HPDE6-E6E7 (cell line): ENCODE results near the gene SPSB3.

Experiments used
- DNase-seq: peaks from one replicate; pipeline ENCODE4 v3.0.0; 2011; ENCODE audit warnings: missing footprints; ENCODE audit errors: extremely low spot score

The SPSB3 gene

DNA sequence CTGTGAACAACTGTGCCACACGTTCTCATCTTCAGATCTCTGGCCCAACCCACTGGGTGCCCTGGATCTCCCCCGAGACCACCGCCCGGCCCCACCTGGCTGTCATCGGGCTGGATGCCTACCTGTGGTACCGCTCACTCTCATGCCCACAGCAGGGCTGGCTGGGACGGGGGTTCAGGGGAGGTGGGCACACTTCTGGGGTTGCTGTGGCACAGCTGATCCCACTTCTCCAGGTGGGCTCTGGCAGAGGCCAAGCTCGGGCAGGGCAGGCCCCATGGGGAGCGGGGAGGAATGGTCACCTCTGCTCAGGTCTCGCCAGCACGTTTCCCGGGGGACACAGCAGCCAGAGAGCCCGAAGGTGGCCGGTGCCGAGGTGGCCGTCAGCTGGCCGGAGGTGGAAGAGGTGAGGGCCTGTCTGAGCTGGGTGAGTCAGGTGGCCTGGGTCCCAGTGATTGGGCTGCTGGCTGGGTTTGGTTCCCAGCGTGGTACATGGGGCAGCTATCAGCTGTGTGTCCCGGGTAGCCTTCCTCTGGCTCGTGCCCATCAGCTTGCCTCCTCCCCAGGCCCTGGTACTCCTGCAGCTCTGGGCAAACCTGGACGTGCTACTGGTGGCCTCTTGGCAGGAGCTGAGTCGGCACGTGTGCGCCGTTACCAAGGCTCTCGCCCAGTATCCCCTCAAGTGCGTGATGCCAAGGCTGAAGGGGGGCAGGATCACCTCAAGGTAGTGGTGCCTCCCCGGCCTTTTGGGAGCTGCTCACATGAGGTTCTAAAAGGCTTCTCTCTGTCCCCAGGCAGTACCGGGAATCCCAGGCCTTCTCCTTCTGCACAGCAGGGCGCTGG, 7.1 kb downstream of the SPSB3 start:
- no peak for DNase-seq

DNA sequence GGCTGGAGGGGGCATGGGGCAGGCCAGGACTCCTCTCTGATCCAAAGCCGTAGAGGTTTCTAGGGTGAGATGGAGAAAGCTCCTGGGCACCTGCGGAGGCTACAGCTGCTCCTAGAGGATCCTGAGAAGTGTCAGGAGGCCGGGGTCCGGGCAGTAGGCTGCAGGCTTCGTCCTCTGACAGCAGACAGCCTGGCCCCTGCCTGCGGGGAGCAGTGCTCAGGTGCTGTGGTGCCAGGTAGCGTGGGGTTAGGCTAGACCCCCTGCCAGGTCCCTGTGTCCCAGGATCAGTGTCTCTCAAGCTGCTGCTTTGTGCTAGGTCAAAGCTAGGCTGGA, 8.0 kb downstream of the SPSB3 start:
- DNase-seq, result no peak

DNA sequence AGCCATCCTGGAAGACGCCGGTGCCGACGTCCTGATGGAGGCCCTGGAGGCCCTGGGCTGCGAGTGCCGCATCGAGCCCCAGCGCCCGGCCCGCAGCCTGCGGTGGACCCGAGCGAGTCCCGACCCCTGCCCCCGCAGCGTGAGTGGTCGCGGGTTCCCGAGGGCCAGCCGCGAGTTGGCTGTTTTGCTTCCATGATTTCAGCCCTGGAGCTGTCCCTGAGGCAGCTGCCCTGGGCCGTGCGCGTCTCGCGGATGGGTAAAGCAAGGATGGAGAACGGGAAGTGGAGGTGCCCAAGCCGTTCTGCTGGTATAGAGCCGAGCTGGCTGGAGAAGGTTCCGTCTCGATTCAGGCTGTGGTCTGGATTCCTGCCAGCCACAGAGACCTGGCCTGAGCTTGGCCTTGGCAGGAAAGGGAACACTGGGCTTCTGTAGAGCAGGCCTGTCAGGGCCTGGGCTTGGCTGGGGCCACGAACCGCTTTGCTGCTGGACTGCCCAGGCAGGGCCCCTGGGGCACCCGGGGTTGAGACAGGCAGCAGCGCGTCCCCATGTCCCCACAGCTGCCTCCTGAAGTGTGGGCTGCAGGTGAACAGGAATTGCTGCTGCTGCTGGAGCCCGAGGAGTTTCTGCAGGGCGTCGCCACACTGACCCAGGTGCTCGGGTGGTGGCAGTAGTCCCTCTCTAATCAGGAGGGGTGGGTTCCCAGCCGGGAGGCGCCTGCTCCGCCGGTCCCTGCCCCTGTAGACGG, 8.5 kb downstream of the SPSB3 start:
- no peak for DNase-seq

DNA sequence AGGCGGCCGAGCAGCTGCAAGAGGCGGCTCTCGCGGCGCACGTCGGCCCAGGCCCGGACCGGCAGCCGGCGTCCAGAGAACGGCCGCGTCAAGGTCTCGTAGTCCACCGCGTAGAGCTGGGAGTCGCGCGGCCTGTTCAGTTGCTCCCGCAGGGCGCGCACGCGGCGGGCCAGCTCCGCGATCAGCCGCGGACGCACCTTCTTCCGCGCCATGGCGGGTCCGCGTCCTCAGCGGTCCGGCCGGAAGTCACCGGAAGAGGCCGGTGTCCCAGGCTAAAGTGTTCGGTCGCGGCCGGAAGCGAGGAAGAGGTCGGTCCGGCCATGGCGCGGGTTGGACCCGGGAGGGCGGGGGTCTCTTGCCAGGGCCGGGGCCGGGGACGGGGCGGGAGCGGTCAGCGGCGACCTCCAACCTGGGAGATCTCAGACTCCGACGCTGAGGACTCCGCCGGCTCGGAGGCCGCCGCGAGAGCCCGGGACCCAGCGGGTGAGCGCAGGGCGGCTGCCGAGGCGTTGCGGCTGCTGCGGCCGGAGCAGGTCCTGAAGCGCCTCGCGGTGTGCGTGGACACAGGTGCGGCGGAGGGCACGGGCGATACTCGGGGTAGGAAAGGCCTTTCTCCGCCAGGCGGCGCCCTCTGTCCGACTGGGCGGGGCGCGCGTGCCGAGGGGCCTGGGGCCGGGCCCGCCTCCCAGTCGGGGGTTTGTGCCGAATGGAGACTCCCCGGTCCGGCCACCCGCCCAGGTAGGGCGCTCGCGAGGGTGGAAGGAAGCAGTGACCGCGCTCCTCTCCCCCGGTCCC, 9.3 kb downstream of the SPSB3 start, which contains the start of gene MRPS34:
Gene MRPS34 (minus strand): TSS at position 227 of the 795 bp plus-strand sequence. CDS start 15 bp downstream, at position 212.
- no peak for DNase-seq

DNA sequence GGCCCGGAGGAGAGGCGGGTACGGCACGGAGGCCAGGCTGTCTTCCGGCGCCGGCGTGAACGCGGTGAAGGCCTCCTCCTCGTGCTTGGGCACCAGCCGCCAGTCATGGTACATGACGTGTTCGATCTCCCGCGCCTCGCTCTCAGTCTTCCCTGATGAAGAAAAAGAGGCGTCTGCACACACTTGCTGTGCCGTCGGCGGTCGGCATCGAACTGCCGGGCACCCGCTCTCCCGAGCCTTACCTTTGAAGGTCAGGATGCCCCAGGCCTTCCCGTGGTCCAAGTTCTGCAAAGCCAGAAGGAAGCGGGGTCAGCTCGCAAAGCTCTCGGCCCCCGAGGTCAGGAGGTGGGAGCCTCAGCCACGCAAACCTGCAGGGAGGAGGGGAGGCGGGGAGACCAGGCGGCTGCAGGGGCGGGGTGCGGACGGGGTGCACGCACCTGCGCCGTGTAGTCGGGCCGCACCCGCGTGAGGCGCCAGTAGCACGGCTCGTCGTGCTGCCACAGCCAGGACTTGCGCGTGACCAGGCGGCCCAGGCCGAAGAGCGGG, 9.9 kb downstream of the SPSB3 start, which contains the start of gene EME2:
Gene EME2 (plus strand): TSS at position 449 of the 546 bp plus-strand sequence. CDS start 418 bp downstream, outside the sequence.
- DNase-seq, result no peak

DNA sequence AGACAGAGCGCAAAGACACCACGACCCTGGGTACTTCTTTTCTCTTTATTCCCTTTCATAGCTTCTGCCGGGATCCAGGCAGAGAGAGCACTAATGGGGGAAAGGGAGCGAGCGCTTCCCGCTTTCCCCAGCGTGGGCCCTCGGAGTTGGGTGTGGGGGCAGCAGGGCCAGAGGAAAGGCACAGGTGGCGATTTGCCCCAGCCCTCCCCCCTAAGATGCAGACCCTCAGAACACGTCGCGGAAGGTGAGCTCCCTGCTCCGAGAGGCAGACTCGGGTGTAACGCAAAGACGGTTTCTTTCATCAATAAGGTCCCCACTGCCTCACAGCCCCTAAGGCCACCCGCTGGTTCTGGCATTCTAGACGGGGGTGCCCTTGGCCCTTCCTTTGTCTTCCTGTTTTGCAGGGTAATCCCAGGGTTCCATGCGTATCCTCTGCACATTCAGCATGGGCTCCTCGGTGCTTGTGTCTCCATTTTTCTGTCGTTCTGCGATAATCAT, 10.5 kb downstream of the SPSB3 start:
- DNase-seq, result no peak

DNA sequence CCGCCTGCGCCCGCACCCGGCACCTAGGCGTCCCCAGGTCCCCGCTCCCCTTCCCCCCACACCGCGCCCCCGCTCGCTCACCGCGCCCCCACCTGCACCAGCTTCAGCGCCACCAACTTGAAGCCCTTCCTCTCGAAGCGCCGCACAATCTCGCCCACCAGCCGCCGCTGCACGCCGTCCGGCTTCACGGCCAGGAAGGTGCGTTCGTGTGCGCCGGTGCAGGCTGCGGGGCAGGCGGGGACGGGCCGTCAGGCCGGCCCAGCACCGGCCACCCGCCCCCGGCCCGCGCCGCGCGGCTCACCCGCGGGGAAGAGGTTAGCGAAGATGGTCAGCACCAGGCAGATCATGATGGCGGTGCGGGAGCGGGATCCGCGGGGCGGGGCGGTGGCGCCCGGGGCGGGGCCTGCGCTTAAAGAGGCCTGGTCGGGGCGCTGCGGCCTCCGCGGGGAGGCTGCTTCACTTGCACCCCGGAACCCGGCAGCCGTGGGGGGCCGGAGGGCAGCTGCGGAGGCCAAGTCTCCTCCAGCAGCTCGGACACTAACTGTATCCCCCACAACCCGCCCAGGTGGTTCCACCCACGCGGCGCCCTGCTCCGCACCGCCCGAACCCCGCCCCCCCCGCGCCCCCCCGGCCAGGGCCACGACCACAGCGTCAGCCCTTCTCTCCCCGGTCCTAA, 11.0 kb downstream of the SPSB3 start, which contains the start of gene NME3:
Gene NME3 (minus strand): TSS at position 356 of the 676 bp plus-strand sequence. CDS start 9 bp downstream, at position 347.
- DNase-seq, result peak; percentile 66

DNA sequence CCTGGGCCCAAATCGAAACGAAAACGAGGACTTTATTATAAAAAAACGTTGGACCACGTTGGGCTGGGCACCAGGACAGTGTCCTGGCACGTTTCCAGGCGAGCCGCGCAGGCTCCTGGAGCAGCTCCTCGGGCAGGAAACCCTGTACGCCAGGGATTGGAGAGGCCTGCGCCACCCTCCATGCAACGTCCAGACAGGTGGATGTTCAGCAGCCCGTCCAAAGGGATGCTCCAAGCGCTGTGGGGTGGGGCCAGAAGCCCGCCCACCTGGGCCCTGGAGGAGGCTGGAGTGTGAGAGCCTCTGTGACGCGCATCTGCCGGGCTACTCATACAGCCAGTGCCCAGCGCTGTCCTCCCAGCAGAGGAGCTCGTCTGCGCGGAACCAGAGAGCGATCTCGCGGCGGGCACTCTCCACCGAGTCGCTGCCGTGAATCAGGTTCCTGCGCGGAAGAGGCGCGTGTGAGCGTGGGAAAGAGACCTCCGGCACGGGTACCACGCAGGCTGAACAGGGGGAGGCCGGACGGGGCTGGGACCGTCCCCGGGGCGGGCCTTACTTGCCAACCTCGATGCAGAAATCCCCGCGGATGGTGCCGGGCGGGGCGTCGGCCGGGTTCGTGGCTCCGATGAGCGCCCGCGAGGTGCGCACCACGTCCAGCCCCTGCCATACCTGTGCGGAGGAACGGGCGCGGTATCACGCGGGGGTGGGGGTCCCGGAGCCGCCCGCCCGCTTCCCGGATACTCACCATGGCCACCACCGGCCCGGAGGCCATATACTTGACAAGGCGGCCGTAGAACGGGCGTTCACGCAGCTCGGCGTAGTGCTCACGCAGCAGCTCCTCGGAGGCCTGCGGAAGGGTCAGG, 11.8 kb downstream of the SPSB3 start:
- peak; percentile 60 for DNase-seq

DNA sequence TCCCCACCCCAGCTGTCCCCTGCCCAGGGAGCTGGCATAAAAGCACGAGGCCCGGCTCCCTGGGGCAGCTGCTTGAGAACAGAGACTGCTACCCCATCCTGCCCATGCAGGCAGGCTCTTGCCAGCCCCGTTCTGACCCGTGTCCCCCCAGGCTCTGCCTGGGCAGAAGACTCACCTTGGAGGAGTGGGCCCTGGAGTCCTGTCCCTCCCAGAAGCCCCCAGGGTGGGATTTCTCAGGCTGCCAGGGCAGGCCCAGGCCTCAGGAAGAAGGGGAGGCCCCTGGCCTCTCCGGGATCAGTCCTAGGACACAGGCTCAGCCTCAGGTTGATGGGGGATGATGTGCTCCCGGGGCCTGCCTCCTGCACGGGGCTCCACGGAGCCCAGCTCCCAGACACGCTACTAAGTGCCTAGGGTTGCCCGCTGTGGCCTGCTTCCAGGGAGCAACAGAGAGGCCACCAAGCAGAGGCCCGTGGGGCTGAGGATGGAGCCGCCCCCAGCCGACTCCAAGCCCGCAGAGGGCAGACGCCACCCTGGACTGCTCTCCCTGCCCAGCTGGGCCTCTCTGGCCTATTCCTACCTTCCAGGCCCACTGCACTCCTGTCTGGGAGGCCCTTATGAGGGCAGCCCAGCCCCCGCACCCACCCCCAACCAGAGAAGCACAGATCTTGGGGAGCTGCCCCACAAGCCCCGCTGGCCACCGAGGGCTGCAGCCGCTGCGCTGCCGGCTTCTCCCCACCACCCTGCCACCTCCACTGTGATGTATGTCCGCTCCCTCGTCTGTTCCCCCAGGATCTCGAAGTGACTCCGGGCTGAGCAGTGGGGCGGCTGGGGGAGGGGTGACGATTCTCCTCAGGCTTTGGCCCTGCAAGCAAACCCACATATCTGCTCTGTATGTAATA, 12.7 kb downstream of the SPSB3 start:
- no peak for DNase-seq

DNA sequence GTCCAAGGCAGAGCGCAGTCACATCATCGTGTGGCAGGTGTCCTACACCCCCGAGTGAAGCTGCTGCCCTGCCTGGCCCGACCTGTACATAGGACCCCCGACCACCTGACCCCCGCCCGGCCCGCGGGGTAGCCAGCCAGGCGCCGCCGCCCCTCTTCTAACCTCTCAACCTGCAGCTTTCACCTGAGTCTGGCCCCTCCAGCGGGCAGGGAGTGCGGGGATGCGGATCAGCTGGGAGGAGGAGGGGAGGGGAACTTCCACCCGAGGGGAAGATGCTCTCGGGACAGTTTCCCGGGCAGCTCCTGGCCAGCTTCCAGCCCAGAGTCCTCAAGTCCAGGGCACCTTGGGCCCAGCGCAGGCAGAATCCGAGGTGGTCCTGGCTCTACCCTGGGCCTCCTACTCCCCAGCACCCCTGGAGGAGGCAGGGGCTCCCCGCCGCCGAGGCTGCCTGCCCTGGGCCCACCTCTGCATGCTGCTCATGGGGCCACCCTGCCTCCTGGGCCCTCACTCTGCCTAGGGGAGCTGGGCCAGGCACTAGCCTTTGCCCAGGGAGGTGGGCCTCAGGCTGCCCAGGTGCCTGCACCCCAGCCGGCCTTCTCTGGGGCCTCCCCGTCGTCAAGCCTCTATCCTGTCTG, 13.5 kb downstream of the SPSB3 start:
- no peak for DNase-seq

DNA sequence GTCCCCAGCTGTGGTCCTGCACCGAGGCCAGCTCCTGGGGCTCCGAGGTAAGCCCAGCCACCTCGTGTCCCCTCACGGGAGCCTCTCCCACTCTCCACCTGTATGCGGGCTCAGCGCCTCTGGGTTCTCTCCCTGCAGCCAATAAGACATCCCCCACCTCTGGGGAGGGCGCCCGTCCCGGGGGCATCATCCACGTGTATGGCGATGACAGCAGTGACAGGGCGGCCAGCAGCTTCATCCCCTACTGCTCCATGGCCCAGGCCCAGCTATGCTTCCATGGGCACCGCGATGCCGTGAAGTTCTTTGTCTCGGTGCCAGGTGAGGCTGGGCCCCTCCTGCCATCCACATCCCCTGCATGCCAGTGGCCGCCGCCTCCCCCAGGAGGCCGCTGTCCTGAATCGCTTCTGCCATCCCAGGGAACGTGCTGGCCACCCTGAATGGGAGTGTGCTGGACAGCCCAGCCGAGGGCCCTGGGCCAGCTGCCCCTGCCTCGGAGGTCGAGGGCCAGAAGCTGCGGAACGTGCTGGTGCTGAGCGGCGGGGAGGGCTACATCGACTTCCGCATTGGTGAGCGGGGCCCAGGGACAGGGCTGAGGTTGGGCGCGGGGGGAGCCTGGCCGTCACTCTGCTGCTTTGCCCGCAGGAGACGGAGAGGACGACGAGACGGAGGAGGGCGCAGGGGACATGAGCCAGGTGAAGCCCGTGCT, 14.2 kb downstream of the SPSB3 start:
- no peak for DNase-seq

DNA sequence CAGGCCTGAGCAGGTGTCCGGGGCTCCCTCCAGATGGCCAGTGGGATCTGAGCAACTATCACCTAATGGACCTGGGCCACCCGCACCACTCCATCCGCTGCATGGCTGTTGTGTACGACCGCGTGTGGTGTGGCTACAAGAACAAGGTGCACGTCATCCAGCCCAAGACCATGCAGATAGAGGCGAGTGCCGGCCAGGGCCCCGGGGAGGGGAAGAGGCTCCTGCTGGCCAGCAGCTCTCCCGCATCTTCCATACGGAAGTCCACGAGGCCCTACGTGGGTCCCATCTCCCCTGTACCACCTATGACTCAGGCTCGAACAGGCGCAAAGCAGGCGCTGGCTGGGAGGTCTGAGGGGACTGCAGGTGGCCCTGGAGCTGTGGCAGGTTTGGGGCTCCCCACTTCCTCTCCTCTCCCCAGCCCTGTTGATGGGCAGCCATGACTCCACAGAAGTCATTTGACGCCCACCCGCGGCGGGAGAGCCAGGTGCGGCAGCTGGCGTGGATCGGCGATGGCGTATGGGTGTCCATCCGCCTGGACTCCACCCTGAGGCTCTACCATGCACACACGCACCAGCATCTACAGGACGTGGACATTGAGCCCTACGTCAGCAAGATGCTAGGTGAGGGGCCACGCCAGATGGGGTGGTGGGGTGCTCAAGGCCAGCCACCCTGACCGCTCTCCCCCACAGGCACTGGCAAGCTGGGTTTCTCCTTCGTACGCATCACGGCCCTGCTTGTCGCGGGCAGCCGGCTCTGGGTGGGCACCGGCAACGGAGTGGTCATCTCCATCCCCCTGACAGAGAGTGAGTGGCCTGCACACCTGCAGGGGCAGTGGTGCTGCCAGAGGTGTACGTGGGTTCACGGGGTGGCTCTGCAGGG, 15.0 kb downstream of the SPSB3 start:
- DNase-seq, result no peak

DNA sequence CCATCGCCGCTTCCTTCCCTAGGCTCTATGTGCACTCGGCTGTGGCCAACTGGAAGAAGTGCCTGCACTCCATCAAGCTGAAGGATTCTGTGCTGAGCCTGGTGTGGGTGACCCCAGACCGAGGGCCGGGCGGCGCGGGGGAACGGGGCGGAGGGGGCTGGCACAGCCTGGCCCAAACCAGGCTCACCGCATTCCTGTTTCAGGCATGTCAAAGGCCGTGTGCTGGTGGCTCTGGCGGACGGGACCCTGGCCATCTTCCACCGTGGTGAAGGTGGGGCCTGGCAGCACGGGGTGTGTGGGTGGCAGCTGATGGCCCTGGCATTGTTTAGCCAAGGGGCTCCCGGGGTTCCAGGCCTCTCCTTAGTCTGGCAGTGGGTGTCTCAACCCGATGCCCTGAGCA, 15.7 kb downstream of the SPSB3 start:
- no peak for DNase-seq

DNA sequence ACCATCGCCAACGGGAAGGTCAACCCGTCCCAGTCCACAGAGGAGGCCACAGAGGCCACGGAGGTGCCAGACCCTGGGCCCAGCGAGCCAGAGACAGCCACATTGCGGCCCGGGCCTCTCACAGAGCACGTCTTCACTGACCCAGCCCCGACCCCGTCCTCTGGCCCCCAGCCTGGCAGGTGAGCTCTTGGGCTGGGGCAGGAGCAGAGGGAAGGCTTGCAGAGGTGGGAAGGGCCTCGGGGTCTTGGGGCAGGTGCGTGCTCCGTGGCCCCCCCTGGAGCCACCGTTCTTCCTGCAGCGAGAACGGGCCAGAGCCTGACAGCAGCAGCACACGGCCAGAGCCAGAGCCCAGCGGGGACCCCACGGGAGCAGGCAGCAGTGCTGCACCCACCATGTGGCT, 16.1 kb downstream of the SPSB3 start:
- no peak for DNase-seq

DNA sequence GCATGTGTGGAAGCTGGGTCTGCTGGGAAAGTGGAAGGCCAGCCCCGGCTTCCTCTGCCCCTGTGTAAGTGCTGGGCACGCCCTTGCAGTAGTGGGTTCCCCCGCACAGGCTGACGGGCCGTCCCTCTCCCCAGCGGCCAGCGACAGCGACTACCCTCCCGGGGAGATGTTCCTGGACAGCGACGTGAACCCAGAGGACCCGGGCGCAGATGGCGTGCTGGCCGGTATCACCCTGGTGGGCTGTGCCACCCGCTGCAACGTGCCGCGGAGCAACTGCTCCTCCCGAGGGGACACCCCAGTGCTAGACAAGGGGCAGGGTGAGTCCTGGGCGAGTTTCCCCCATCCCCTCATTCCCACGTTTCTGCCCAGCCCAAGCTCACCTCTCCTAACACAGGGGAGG, 16.5 kb downstream of the SPSB3 start:
- DNase-seq, result no peak

DNA sequence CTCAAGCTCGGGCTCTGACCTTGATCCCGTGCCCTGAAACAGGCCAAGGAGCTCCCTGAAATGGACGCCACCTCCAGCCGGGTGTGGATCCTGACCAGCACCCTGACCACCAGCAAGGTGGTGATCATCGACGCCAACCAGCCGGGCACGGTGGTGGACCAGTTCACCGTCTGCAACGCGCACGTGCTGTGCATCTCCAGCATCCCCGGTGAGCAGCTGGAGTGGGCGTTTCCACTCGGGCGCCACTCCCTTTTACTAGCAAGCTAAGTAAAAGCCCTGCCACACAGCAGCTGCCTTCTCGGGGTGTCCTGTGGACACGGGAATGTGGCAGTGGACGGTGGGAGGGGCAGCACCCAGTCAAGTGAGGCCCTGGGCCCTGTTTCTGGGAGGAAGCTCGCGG, 17.4 kb downstream of the SPSB3 start:
- DNase-seq, result no peak
